K562 (cell line): ENCODE results near the gene ZCCHC17. TPM values are rescaled to one million over a fixed set of nuclear protein-coding genes. Genes with fewer than 3 reads are reported as not detected.

ENCODE experiments used
- ATAC-seq: fragments of 200-7000 bp; cut with Tn5 transposase; 3 replicates; pipeline ENCODE4 v1.9.1; 2020; ENCODE audit warnings: moderate library complexity
- BruUV-seq: library from RNA; stranded (reverse); fragments of 400-500 nt; replicated peaks from 2 replicates; lab custom pipeline; 2021; lab: Mats Ljungman, UMichigan
- CTCF ChIA-PET: fragments of 300-600 bp; formaldehyde crosslinking; extraction: SDS; loops from one replicate; lab custom pipeline; 2021; ENCODE audit warnings: low intra/inter-chr PET ratio; lab: Yijun Ruan, JAX
- POLR2A ChIA-PET: fragments of 300-600, 350-650 bp; sonication (Branson Sonifier 250); formaldehyde crosslinking; extraction: SDS; loops from one replicate; lab custom pipeline; 2021; ENCODE audit warnings: antibody characterized with exemption, inconsistent platforms; lab: Yijun Ruan, JAX
- DNase-seq, 4 experiments: peaks; one replicate each; pipeline versions ENCODE4 v3.0.0 to v3.0.0-alpha.2; 2011 to 2018; ENCODE audit warnings: low spot score in 3 of 4, mixed read lengths in 3 of 4; ENCODE audit errors: extremely low read depth in 1 of 4
- FAIRE-seq: peaks from 2 replicates; lab custom pipeline; 2011; peaks lifted over from hg19 to GRCh38; lab: Jason Lieb, UNC
- H2AFZ ChIP-seq: 2 replicates; pipeline ENCODE4 v1.6.0; 2011; ENCODE audit warnings: low read depth, low read length, control low read depth, inconsistent platforms
- H3K27ac ChIP-seq: fragments of 200-600 bp; 3 replicates; pipeline ENCODE4 v1.8.0; 2011; ENCODE audit warnings: low read depth, mild to moderate bottlenecking, control low read depth, inconsistent platforms, low read length, moderate library complexity, mixed read lengths; ENCODE audit errors: extremely low read depth
- H3K27me3 ChIP-seq, 2 experiments: fragments of 300-600 bp in 1 of 2; 2 replicates in 1 of 2; 3 replicates in 1 of 2; pipeline versions ENCODE4 v1.6.0 to v1.8.0; 2011; ENCODE audit warnings: inconsistent platforms in 2 of 2, low read length in 2 of 2, mild to moderate bottlenecking in 1 of 2, mixed read lengths in 1 of 2, moderate library complexity in 1 of 2; ENCODE audit not compliant: control insufficient read depth in 2 of 2, insufficient read depth in 2 of 2
- H3K36me3 ChIP-seq: fragments of 300-600 bp; 3 replicates; pipeline ENCODE4 v1.8.0; 2011; ENCODE audit warnings: mild to moderate bottlenecking, low read length, inconsistent platforms; ENCODE audit not compliant: control insufficient read depth, insufficient read depth
- H3K4me1 ChIP-seq, 2 experiments: fragments of 200-600 bp in 1 of 2; replicated peaks in 1 of 2; 2 replicates in 1 of 2; 3 replicates in 1 of 2; pipeline versions ENCODE4 v1.5.1 to v1.8.0; 2011; ENCODE audit warnings: inconsistent platforms in 2 of 2, low read length in 2 of 2, mild to moderate bottlenecking in 1 of 2, mixed read lengths in 1 of 2, moderate library complexity in 1 of 2; ENCODE audit not compliant: control insufficient read depth in 2 of 2, insufficient read depth in 2 of 2
- H3K4me2 ChIP-seq: 2 replicates; pipeline ENCODE4 v1.6.1; 2011; ENCODE audit warnings: low read length, control low read depth, inconsistent platforms, mixed read lengths; ENCODE audit not compliant: insufficient read depth
- H3K4me3 ChIP-seq: fragments of 200-600 bp; sonication (generic), shearing (Covaris generic); 2 replicates; pipeline ENCODE4 v1.5.1; 2016; ENCODE audit warnings: control low read depth, inconsistent platforms
- H3K79me2 ChIP-seq: fragments of 200-600 bp; 3 replicates; pipeline ENCODE4 v1.8.0; 2011; ENCODE audit warnings: low read length, inconsistent platforms; ENCODE audit not compliant: control insufficient read depth, insufficient read depth
- H3K9ac ChIP-seq, 2 experiments: 2 replicates each; pipeline versions ENCODE4 v1.6.0 to v1.6.1; 2011; ENCODE audit warnings: low read depth in 2 of 2, low read length in 2 of 2, control low read depth in 1 of 2, inconsistent platforms in 1 of 2, mild to moderate bottlenecking in 1 of 2, mixed read lengths in 1 of 2; ENCODE audit not compliant: insufficient read depth in 1 of 2
- H3K9me1 ChIP-seq: one replicate; pipeline ENCODE4 v1.6.0; 2011; ENCODE audit warnings: inconsistent platforms, mild to moderate bottlenecking, low read length, moderate library complexity; ENCODE audit not compliant: control insufficient read depth, insufficient read depth
- H3K9me3 ChIP-seq: replicated peaks from 2 replicates; pipeline ENCODE4 v1.5.1; 2011; ENCODE audit warnings: low read depth, low read length, inconsistent platforms; ENCODE audit not compliant: control insufficient read depth, insufficient read depth
- H4K20me1 ChIP-seq: replicated peaks from 2 replicates; pipeline ENCODE4 v1.6.1; 2011; ENCODE audit warnings: low read length, inconsistent platforms, mixed read lengths; ENCODE audit not compliant: control insufficient read depth, insufficient read depth
- CSDE1 ChIP-seq, 2 experiments: fragments of 450-650 bp; IDR thresholded peaks; 2 replicates each; pipeline ENCODE4 v1.6.1; 2016; ENCODE audit warnings: mild to moderate bottlenecking in 1 of 2
- GATAD2A ChIP-seq: fragments of 450-650 bp; IDR thresholded peaks from 2 replicates; pipeline ENCODE4 v1.6.1; 2017
- HDAC8 ChIP-seq: fragments of 450-650 bp; IDR thresholded peaks from 2 replicates; pipeline ENCODE4 v1.6.1; 2016; ENCODE audit warnings: mild to moderate bottlenecking, missing genetic modification characterization, moderate library complexity, missing compliant biosample characterization
- HIVEP1 ChIP-seq: fragments of 250-450 bp; sonication (Bioruptor Pico); IDR thresholded peaks from 2 replicates; pipeline ENCODE4 v1.4.0; 2020; ENCODE audit warnings: mild to moderate bottlenecking
- HMG20B ChIP-seq: fragments of 250-450 bp; sonication (Bioruptor Pico); IDR thresholded peaks from 2 replicates; pipeline ENCODE4 v1.5.0; 2021; ENCODE audit warnings: mild to moderate bottlenecking
- HNRNPUL1 ChIP-seq: fragments of 200-400 bp; formaldehyde crosslinking; IDR thresholded peaks from 2 replicates; pipeline ENCODE4 v1.6.1; 2017; ENCODE audit warnings: low read length
- KLF13 ChIP-seq: fragments of 450-650 bp; IDR thresholded peaks from 2 replicates; pipeline ENCODE4 v1.6.1; 2016; ENCODE audit warnings: missing genetic modification characterization, low read depth, mild to moderate bottlenecking, missing compliant biosample characterization, moderate library complexity, borderline replicate concordance
- SRSF3 ChIP-seq: fragments of 200-400 bp; formaldehyde crosslinking; IDR thresholded peaks from 2 replicates; pipeline ENCODE4 v1.6.1; 2016; ENCODE audit warnings: mild to moderate bottlenecking, low read length, moderate library complexity; ENCODE audit not compliant: insufficient read depth
- TAF9B ChIP-seq: fragments of 450-650 bp; IDR thresholded peaks from 2 replicates; pipeline ENCODE4 v1.6.1; 2018; ENCODE audit warnings: mild to moderate bottlenecking; ENCODE audit not compliant: partially characterized antibody
- YBX1 ChIP-seq: fragments of 450-650 bp; IDR thresholded peaks from 2 replicates; pipeline ENCODE4 v1.7.1; 2016; ENCODE audit warnings: mild to moderate bottlenecking
- ZBTB33 ChIP-seq: sonication (generic); formaldehyde crosslinking; IDR thresholded peaks from 2 replicates; pipeline ENCODE4 v1.8.1; 2023; ENCODE audit warnings: mild to moderate bottlenecking, missing genetic modification reagents
- ZBTB34 ChIP-seq: fragments of 250-450 bp; sonication (Bioruptor Pico); IDR thresholded peaks from 2 replicates; pipeline ENCODE4 v1.8.0; 2021; ENCODE audit warnings: mild to moderate bottlenecking, moderate library complexity
- ZNF121 ChIP-seq: sonication (generic); formaldehyde crosslinking; conservative IDR thresholded peaks from 2 replicates; pipeline ENCODE4 v1.8.0; 2022; ENCODE audit warnings: missing genetic modification reagents
- ZNF584 ChIP-seq: fragments of 200-800 bp; sonication (Bioruptor generic); IDR thresholded peaks from 2 replicates; pipeline ENCODE4 v1.6.1; 2016; ENCODE audit warnings: low read depth, mild to moderate bottlenecking, missing genetic modification characterization, missing compliant biosample characterization
- WGBS: fragments of 100-300 bp; shearing (Covaris generic); methylation state at CpG from one replicate; pipeline ENCODE4 v1.1.6; 2016; ENCODE audit warnings: low coverage, mixed read lengths; ENCODE audit not compliant: insufficient coverage; ENCODE audit errors: missing lambda C conversion rate; 5-methylcytosine and 5-hydroxymethylcytosine counted together
- in situ Hi-C: fragments of 300-500 bp; cut with MboI; formaldehyde crosslinking; loops from 4 replicates; pipeline ENCODE4 v1.15.0; 2018; ENCODE audit warnings: inconsistent platforms, mixed read lengths
- intact Hi-C: fragments of 100-400 bp; cut with micrococcal nuclease; formaldehyde crosslinking; loops from 2 replicates; pipeline ENCODE4 v1.14.2; 2022
- polyA plus RNA-seq, 8 experiments: library from polyadenylated mRNA; depleted of rRNA in 4 of 8; stranded (reverse) in 5 of 8; unstranded in 3 of 8; fragments of >200 nt; fragmentation: Nextera tagmentation in 2 of 8; fragmentation: Illumina TruSeq in 1 of 8; extraction: Ambion mirVana in 2 of 8; extraction: Trizol in 1 of 8; gene quantifications; 2 replicates each; pipeline versions ENCODE4 v1.2.1 to v1.2.3, GENCODE V29; 2011 to 2014; ENCODE audit warnings: inconsistent platforms in 1 of 8, missing spikeins in 1 of 8
- total RNA-seq, 7 experiments: library from RNA; depleted of rRNA in 6 of 7; stranded (reverse); fragments of >200 nt in 6 of 7; fragmentation: Illumina TruSeq in 2 of 7; extraction: Trizol in 2 of 7; gene quantifications; 2 replicates each; pipeline versions ENCODE4 v1.2.1 to v1.2.3, GENCODE V29; 2011 to 2021; ENCODE audit warnings: low replicate concordance in 1 of 7

The ZCCHC17 gene
- total and polyA plus RNA-seq, 9 of the 15 experiments (the other 6 are each of a cell fraction or from before 2014, with no cell fraction given): 46.9 to 150 (median 74.7) TPM

- H3K36me3 ChIP-seq: peaks cover 54% of the 10 kb centered on the region
- peaks cover 3% of the 10 kb centered on the region for H3K9me1 ChIP-seq
- ATAC-seq: no peak
- no peaks in the 10 kb centered on the region for H3K79me2 ChIP-seq
- in situ Hi-C loops: no loop called here
- H3K27me3 ChIP-seq: no peaks in the 10 kb centered on the region
- ChIA-PET POLR2A (interaction anchor here (0.6 to 2.4 kb wide), 3 partner anchors 10 to 1146 kb away, joined by 3 to 8 read pairs (median 6); no protein-coding TSS in a partner anchor), CTCF (no interaction called here)
- no peak for FAIRE-seq
- TF ChIP-seq ZNF121 (CRISPR knock-in tag) (0 out of 2 replicates have a peak, but pooled peaks have one; percentile 31), CSDE1 (IDR thresholded peaks at IDR 0.05) (no peak)
- no peak overlapping the region for H3K4me2 ChIP-seq
- no peak for DNase-seq
- WGBS: 93% methylated on average over 6 of the region's 6 CpGs
- H2AFZ ChIP-seq: no peak overlapping the region
- no TSS peak for BruUV-seq
- peaks cover 2 to 8% of the 10 kb centered on the region in 2 experiments; a peak in 3 of 5 replicates for H3K4me1 ChIP-seq
- no peaks in the 10 kb centered on the region for H3K9me3 ChIP-seq
- no peak overlapping the region for H3K9ac ChIP-seq
- intact Hi-C loops: no loop called here
- H3K4me3 ChIP-seq: no peak overlapping the region
- no peak overlapping the region for H3K27ac ChIP-seq
- H4K20me1 ChIP-seq: 0 out of 2 replicates have a peak, but pooled peaks cover 3% of the 10 kb centered on the region
Observed at GRCh38 chr1:31361607-31362006, 64.8 kb downstream of the ZCCHC17 start.

- no TSS peak for BruUV-seq
- intact Hi-C loops: no loop called here
- Histone ChIP-seq H3K79me2 (no peaks in the 10 kb centered on the region), H3K9me3 (no peaks in the 10 kb centered on the region), H3K4me3 (no peak overlapping the region), H3K27me3 (no peaks in the 10 kb centered on the region), H3K4me1 (peaks cover 2 to 8% of the 10 kb centered on the region in 2 experiments; a peak in 3 of 5 replicates), H3K9ac (no peak overlapping the region), H4K20me1 (0 out of 2 replicates have a peak, but pooled peaks cover 3% of the 10 kb centered on the region), H3K27ac (no peak overlapping the region), H2AFZ (no peak overlapping the region), H3K4me2 (no peak overlapping the region), H3K36me3 (peaks cover 54% of the 10 kb centered on the region), H3K9me1 (peaks cover 3% of the 10 kb centered on the region)
- 86% methylated on average over 3 of the region's 3 CpGs for WGBS
- FAIRE-seq (no peak), DNase-seq (no peak), ATAC-seq (no peak)
- in situ Hi-C loops: no loop called here
- ChIA-PET POLR2A (interaction anchor here (1.7 to 2.4 kb wide), 2 partner anchors 9 to 12 kb away, joined by 6 to 8 read pairs; no protein-coding TSS in a partner anchor), CTCF (no interaction called here)
- TF ChIP-seq KLF13 (tag) (no peak), ZBTB34 (CRISPR knock-in tag) (no peak), HIVEP1 (CRISPR knock-in tag) (no peak), TAF9B (no peak), HDAC8 (tag) (no peak), SRSF3 (no peak), ZBTB33 (CRISPR knock-in tag) (no peak), HMG20B (CRISPR knock-in tag) (no peak), HNRNPUL1 (no peak), ZNF584 (CRISPR knock-in tag) (no peak), GATAD2A (no peak), YBX1 (no peak)
Observed at GRCh38 chr1:31362032-31362431, 65.2 kb downstream of the ZCCHC17 start.
